Measurements from ENCODE around the gene ITPR3.

ITPR3 gene

DNA sequence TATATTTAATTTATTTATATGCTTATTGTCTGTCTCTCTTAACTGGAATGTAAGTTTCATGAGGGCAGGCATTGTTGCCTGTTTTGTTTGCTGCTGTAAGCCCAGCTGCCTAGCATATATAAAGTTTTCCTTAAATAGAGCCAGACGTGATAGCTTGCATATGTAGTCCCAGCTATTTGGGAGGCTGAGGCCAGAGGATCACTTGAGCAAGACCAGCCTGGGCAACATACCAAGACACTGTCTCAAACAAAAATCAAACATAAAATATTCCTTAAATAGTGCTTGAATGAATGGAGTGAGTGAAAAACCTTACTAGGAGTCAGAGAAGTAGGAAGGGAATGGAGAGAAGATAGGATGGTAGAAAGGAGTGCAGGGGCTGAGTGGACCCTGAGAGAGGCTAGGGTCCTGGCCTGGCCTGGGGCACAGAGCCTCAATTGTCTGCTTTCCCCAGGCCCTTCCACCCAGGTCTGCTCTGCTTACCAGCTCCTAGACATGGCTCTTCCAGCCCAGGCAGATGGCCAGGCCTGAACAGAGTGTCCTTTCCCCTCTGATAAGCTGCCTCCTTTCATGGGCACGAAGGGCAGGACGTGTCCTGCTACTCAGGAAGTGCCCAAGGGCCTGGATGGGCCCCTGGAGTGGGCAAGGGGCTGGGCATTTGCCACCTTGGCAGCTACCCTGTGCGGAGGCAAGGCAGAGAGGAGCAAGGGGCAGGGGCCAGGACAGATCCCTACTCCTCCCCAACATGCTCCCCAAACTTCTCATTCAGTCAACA lies 23.4 kb upstream of the ITPR3 start:
- no peak for DNase-seq (ENCODE audit: low spot score)
- Histone ChIP-seq H3K4me3 (no peak overlapping the region), H3K27ac (no peak overlapping the region)
- TF ChIP-seq, protein P1, sequence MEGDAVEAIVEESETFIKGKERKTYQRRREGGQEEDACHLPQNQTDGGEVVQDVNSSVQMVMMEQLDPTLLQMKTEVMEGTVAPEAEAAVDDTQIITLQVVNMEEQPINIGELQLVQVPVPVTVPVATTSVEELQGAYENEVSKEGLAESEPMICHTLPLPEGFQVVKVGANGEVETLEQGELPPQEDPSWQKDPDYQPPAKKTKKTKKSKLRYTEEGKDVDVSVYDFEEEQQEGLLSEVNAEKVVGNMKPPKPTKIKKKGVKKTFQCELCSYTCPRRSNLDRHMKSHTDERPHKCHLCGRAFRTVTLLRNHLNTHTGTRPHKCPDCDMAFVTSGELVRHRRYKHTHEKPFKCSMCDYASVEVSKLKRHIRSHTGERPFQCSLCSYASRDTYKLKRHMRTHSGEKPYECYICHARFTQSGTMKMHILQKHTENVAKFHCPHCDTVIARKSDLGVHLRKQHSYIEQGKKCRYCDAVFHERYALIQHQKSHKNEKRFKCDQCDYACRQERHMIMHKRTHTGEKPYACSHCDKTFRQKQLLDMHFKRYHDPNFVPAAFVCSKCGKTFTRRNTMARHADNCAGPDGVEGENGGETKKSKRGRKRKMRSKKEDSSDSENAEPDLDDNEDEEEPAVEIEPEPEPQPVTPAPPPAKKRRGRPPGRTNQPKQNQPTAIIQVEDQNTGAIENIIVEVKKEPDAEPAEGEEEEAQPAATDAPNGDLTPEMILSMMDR (IDR thresholded peaks at IDR 0.05), result no peak

DNA sequence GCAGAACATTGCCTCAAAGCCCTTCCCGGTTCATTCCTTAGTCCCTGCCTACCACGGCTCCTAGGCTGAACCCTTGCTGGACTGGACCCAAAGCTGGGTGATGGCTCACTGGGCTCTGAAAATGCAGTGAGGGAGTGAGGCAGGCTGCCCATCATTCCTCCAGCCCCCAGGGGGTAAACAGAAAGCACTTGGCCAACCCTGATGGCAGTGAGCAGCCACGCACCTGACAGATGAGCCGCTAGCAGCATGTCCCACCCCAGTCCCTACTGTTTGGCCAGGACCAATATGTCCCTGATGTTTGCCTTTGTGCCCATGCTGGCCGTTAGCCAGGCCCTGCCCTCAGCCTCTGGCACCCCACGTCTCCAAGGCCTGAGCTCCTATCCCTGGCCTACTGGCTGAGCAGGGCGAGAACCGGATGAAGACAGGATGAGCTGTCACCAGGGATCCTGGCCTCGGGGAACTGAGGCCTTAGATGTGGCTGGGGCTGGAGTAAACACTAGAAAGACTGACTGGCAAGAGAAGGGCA lies 21.6 kb upstream of the ITPR3 start:
- DNase-seq (ENCODE audit: low spot score), result no peak
- TF ChIP-seq, protein P1 (IDR thresholded peaks at IDR 0.05), result no peak
- no peak overlapping the region for H3K4me3 ChIP-seq
- H3K27ac ChIP-seq, result peak overlapping the region in 1 of 2 donors; percentile 11

DNA sequence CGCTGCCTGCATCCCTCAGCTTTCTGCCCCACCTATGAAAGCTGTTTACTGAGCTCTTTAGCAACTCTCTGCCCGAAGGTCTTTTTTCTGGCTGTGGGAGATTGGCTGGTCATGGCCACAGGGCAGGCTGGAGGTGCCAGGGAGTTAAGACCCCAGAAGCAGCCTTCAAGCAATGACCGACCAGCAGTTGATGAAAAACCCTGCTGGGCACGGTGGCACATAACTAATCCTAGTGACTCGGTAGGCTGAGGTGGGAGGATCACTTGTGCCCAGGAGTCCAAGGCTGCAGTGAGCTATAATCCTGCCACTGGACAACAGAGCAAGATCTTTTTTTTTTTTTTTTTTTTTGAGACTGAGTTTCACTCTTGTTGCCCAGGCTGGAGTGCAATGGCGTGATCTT lies 20.4 kb upstream of the ITPR3 start:
- no peak overlapping the region for H3K27ac ChIP-seq
- no peak overlapping the region for H3K4me3 ChIP-seq
- TF ChIP-seq, protein P1 (IDR thresholded peaks at IDR 0.05), result no peak
- DNase-seq (ENCODE audit: low spot score), result no peak

DNA sequence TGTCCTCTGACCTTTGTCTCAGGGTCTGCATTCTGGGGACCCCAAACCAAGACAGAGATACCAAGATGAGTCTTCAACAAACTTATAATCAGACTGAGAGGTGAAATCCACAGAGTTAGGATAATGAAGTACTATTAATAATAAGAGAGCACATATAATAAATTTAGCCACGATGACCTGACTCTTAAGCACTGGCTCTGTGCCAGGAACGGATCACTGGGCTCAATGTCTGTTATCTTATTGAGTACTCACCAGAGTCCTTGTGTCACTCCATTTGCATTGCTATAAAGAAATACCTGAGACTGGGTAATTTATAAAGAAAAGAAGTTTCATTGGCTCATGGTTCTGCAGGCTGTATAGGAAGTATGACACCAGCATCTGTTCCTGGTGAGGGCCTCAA lies 18.9 kb upstream of the ITPR3 start:
- Histone ChIP-seq H3K27ac (no peak overlapping the region), H3K4me3 (no peak overlapping the region)
- DNase-seq (ENCODE audit: low spot score), result no peak
- TF ChIP-seq, protein P1 (IDR thresholded peaks at IDR 0.05), result no peak

DNA sequence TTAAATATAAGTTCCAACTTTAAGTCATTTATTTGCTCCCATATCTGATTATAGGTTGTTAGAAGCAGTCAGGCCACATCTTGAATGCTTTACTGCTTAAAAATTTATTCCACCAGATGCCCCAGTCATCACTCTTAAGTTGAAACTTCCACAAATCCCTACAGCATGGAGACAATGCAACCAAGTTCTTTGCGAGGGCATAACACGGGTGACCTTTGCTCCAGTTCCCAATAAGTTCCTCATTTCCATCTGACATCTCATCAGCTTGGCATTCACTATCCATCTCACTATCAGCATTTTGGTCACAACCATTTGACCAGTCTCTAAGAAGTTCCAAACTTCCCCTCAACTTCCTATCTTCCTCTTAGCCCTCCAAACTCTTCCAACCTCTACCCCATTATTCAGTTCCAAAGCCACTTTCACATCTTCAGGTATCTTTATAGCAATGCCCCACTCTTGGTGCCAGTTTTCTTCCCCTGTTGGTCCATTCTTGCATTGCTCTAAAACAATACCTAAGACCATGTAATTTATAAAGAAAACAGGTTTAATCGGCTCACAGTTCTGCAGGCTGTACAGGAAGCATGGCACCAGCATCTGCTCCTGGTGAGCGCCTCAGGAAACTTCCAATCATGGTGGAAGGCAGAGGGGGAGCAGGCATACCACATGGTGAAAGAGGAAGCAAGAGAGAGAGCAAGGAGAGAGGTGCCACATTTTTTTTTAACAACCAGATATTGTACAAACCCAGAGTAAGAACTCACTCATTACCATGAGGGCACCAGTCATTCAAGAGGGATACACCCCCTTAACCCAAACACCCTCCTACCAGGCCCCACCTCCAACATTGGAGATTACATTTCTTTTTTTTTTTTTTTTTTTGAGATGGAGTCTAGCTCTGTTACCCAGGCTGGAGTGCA lies 15.9 kb upstream of the ITPR3 start:
- Histone ChIP-seq H3K4me3 (no peak overlapping the region), H3K27ac (no peak overlapping the region)
- TF ChIP-seq, protein P1 (IDR thresholded peaks at IDR 0.05), result no peak
- no peak for DNase-seq (ENCODE audit: low spot score)

DNA sequence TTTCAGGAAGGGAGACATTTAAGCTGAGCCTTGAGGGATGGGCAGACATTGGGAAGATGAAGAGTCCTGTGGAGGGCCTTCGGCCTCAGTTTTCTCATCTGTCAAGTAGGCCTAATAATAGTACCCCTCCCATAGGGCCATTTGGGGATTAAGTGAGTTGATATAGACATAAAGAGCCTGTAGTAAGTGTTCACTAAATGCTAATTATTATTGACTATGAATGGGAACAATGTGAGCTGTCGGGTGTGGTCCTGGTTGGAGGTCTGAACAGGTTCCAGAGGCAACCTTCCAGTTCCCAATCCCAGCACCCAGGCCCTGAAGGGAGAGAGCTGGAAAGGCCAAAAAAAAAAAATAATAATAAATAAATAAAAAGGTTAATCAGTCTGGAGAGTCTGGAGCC lies 14.5 kb upstream of the ITPR3 start:
- TF ChIP-seq, protein P1 (IDR thresholded peaks at IDR 0.05), result no peak
- H3K27ac ChIP-seq, result no peak overlapping the region
- H3K4me3 ChIP-seq, result no peak overlapping the region
- no peak for DNase-seq (ENCODE audit: low spot score)
